Tongue (tissue), 1 donor: Measurements from ENCODE around the gene FGF23. TPM values are rescaled to one million over a fixed set of nuclear protein-coding genes. Genes with fewer than 3 reads are reported as not detected.

ENCODE experiments used
- total RNA-seq: library from RNA; depleted of rRNA; stranded (reverse); fragments of >200 nt; gene quantifications from one replicate; pipeline ENCODE4 v1.2.3, GENCODE V29; 2014

The FGF23 gene
- total RNA-seq, 1 donor from 2014 or later, result 0.31 TPM

Other genes starting within 250 kb of the FGF23 start
- 268 TPM for gene CCND2, start 106.0 kb downstream of the FGF23 start, total RNA-seq
- 5.9 TPM for gene TIGAR, start 58.5 kb downstream of the FGF23 start, total RNA-seq
- 50.7 TPM for gene FGF6, start 66.1 kb upstream of the FGF23 start, total RNA-seq
- 18.3 TPM for gene RAD51AP1, start 159.2 kb upstream of the FGF23 start, total RNA-seq
- gene DYRK4, start 182.5 kb upstream of the FGF23 start, total RNA-seq, result 5.1 TPM